Femur (tissue), 1 donor: ENCODE measurements around the gene TK2.
"Not testable (repeated sequence)": the region's sequence is repeated elsewhere in the genome, so short reads cannot be mapped to it uniquely, and the experiment has no call there.

Source experiments
- DNase-seq: peaks from one replicate; pipeline ENCODE4 v3.0.0-alpha.2; 2017

Gene TK2

DNA sequence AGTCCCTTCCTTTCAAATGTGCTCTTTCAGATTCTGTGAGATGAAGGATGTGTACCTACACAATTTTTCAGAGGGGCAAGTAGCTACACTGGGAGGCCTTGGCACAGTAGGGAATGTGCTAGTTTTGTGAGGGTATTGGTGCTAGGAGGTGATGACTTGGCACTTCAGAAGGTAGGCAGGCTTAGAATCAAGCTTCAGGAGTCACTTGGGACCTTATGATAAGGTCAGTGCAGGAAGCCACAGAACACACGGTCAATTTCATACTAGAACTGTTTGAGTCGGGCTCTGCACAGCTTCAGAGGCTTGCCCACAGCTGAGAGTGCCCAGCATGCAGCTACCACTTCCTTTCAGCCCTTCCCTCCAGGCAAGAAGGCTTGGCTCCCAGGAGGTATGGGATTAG is 22.4 kb upstream of the TK2 start:
- no peak for DNase-seq

DNA sequence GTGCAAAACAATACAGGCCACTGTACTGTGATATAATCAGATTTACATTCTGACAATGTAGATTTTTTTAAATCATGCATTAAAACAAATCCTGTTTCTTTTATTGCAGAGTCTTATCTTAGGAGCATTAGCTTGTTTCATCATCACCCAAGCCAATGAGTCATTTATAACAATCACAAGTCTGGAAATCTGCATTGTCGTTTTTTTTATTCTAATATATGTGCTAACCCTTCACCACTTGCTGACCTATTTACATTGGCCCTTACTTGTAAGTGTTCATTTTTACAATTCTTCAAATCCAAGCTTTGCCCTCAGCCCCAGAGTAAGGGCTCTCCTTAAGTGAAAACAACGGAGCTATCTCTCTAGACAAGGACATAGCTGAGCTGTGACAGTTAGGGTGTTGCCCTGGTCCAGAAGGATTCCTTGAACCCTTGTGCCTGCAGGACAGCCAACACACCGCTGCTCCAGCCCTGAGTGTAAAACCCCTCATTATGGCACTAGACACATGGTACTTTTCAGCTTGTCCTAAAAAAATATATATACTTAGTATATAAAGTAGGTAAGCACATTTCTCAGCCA is 20.0 kb upstream of the TK2 start:
- no peak for DNase-seq

DNA sequence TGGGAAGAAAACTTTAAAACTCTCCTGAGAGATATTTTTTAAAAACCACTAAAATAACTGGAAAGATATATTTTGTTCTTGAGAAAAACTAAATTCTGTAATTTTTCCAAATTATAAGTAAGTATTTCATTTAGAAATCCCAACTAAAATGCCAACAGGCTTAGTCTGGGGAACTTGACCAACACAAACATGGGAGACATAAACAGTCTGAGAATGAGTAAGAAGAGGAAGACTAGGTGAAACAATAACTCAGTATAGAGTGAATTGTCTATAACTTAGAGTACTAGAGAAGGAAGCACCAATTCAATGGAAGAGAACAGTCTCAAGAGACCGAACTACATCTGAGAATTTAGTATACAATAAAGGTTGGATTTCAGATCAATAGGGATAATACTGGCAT is 19.2 kb upstream of the TK2 start:
- no peak for DNase-seq

DNA sequence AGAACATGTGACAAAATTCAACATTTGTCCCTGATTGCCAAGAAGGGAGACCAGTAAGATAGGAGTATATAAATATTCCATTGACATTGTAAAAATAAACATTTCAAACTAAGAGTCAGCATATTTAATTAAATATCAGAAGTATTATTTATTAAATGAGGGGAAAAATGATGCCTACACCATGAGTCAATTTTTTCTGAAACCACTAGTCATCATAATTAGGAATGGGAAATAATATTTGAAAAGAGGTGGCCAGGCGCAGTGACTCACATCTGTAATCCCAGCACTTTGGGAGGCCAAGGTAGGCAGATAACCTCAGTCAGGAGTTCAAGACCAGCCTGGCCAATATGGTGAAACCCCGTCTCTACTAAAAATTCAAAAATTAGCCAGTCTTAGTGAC is 18.4 kb upstream of the TK2 start:
- no peak for DNase-seq

DNA sequence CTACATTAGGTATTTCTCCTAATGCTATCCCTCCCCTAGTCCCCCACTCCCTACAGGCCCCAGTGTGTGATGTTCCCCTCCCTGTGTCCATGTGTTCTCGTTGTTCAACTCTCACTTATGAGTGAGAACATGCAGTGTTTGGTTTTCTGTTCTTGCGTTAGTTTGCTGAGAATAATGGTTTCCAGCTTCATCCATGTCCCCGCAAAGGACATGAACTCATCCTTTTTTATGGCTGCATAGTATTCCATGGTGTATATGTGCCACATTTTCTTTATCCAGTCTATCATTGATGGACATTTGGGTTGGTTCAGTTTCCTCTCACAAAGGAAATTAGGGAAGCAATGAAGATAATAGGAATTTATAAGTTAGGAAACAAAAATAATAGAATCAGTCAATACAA is 17.3 kb upstream of the TK2 start:
- DNase-seq = not testable (repeated sequence)

DNA sequence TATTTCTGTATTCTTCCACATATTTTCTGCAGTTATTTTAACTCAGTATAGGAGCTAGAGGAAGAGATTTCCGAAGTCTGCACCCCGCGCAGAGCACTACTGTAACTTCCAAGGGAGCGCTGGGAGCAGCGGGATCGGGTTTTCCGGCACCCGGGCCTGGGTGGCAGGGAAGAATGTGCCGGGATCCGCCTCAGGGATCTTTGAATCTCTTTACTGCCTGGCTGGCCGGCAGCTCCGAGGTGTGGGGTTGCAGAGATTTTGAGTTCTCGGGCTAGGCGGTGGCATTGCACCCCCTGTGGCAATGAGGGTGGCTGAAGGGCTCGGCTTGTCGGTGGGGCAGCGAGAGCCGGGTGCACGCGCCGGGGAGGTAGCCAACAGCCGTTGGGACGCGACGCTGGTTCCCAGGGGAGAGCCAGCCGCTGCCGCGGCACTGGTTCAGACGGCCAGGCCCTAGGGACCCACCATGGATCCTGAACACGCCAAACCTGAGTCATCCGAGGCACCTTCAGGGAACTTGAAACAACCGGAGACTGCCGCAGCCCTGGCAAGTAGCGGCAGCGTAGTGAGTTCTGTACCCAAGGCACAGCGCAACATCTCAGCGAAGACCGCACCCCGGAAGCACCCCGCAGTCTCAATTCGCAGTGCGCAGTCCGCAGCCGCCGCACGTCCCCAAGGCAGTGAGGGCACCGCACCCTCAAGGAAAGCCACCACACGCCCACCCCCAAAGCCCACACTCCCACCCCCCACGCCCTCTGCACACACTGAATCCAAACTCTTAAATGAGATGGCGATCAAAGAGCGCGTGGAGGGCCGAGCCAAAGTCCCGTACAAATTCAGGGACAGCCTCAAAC is 16.4 kb upstream of the TK2 start, which contains the start of gene CMTM1:
TSS of gene CMTM1 (plus strand) at position 389 of the 851 bp plus-strand sequence. CDS start at position 464, 75 bp downstream.
- DNase-seq = no peak

DNA sequence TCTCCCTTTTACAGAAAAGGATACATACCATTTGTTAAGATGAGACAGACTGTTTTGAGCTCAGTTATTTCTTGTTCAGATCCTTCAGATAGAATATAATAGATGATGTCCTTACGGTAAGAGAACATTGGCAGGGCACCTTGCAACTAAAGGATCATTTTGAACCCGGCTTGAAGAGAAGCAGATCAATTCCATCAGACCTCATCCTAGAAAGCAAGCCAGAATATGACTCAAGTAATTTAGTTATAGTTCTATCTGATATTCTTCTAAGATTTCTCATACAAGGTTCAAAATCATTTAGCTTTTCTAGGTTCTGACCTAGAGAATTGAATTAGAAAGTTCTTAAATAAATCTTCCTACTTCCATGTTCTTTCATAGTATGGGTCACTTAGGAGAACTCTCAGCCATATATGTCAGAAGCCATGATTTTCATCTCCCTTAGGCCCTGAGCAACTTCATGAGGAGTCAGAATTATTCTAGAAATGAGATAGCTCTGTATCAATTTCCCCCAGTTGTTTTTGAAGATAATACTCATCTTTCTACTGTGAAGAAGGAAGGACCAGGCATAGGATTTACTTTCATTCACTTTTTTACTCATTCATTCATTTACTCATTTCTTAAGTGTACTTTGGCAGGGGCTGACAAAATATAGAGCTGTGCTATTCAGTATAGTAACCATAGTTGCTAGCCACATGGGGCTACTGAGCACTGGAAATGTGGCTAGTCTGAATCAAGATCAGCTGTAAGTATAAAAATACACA is 13.8 kb upstream of the TK2 start:
- no peak for DNase-seq

DNA sequence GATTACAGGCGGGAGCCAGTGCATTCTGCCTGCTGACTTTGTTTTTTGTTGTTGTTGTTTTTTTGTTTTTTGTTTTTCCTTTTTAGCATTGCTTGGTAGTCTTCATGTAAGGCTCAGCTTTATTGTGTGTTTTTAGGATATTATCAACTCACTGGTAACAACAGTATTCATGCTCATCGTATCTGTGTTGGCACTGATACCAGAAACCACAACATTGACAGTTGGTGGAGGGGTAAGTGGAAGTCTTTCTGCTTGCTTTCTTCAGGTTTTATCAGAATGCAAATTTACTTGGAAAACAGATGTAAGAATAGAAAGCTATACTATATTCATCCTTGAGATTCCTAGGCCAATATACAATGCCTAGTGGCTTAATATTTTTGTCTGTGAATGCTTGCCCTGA is 13.1 kb upstream of the TK2 start:
- no peak for DNase-seq

DNA sequence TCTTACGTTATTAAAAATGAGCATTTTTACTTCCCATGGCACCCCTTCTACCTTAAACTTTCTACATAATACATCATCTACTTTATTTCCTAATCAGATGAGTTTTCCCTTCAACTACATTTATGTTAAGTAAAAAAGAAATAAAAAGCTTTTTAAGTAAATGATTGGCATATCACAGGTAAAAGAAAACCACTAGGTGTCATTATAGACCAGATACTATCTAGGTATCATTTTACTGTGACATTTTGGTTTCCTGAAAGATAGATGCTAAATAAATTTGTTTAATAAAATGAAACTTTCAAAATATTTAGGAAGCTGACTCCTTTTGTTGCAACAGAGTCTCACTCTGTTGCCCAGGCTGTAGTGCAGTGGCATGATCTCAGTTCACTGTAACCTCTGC is 12.5 kb upstream of the TK2 start:
- DNase-seq = no peak

DNA sequence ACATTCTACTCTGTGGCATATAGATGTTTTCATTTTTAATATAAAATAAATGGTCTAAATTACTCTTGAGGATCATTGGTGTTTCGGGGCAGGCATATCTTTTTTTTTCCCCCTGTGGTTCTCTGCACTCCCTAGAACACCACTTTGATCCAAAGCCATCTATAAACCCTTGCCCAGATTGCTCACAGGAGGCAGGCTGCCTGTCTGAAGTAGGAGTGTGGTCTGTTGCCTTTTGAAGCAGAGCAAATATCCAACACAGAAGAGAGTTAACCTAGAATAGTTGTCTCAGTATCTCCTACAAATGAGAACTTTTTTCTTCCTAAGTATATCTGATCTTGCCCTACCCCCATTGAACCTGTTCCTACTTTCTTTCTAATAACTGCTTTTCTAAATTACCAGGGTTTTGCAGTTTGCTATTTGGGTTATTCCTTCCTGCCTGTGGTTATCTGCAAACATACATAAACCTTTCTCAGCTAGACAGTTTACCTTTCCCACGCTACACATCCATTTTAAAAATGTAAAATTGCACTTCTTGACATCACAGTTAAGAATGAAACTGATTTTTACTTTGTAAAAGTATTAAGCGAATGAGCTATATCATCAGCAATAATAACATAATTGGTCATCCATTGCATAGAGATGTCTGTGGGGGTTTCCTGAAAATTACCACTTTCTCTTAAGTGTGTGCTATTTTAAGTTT is 11.6 kb upstream of the TK2 start:
- DNase-seq = no peak

DNA sequence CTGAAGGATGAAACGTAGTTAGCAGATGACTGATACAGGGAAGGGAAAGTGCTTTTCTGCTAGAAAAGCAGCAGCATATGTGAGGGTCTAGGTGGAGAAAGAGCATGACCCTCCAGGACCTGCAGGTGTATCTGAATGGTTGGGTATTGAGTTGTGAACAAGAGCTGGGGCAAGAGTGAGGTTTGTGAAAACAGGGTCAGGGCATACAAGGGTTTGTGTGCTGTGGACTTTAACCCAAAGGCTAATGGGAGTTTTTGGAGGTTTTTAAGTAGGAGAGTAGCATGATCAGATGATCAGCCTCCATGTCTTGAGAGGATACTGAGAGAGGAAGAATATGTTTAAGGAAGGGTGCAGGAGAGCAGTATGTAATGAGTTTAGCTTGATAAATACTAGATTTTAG is 10.2 kb upstream of the TK2 start:
- DNase-seq = no peak

DNA sequence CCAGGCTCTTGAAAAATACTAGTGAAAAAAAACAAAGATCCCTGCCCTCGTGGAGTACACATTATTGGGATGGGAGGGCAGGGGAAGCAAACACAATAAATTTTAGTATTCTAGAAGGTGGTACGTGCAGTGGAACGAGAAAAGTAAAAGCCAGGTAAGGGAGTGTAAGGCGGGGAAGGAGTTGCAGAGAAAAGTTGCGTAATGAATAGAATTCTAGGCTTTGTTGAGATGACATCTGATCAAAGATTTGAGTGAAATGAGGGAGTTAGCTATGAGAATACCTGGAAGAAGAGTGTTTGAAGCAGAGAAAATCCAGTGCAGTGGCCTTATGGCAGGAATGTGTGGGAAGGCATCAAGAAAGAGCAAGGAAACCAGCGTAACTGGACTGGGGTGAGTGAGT is 4.6 kb upstream of the TK2 start:
- no peak for DNase-seq

DNA sequence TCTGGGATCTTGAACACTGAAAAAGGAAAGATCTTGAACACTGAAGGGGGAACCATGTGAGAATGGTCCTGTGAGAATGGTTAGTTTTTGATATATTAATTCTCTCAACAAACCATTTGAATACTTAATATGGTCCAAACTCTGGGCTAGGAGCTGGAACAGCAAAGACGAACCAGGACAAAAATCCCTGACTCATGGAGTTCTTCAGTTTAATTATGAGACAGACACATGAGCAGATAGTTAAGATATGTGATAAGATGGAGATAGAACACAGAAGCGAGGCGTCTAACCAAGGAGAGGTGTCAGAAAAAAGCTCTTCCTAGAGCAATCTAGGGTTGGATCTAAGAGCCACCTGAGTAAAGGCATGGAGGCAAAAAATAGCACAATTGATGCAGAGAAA is 4.1 kb upstream of the TK2 start:
- no peak for DNase-seq

DNA sequence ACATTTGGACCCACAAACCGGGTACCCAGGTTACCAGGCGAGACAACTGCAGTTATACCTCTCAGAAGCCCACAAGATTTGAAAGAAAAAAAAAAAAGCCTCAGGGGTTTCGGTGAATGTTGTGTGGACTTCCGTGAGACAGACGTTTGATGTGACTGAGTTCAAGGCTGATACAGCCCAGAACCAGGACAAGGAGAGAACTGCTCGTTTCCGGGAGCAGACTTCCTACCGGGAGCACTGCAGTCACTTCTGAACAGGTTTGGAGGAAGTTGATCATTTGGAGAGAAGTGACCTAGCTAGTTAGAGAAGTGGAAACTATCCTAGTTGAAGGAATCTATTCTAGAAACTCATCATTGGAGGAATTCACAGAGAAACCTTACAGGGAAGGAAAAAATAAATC is 3.3 kb upstream of the TK2 start:
- DNase-seq = no peak

DNA sequence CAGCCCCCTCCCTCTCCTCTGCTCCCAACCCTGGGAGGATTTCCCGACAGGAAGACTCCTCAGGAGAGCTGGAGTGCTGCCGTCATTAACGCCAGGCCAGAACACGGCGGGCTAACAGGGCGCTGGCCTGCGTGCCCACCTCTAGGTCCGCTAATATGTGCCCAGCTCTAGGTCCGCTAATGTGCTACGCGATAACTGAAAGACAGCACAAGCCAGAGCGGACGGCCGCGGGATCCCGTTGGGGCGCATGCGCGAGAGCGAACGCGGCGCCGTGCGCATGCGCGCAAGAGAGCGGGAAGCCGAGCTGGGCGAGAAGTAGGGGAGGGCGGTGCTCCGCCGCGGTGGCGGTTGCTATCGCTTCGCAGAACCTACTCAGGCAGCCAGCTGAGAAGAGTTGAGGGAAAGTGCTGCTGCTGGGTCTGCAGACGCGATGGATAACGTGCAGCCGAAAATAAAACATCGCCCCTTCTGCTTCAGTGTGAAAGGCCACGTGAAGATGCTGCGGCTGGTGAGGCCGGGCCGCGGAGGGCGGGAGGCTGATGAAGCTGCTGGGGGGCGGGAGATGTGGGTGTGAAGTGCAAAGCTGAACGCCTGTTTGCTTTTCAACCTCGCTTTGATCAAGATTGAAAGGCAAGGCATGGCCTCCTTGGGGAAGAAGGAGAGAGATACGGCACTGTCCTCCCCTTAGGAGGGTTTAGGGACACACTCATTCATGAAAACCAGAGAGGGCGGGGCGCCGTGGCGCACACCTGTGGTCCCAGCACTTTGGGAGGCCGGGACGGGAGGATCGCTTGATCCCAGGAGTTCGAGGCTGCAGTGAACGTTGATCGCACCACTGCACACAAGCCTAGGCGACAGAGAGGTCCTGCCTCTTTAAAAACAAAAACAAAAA is 2.6 kb upstream of the TK2 start, which contains the start of gene CKLF:
TSS of gene CKLF (plus strand) at position 291 of the 892 bp plus-strand sequence. CDS start at position 431, 140 bp downstream.
- DNase-seq = peak; percentile 94

DNA sequence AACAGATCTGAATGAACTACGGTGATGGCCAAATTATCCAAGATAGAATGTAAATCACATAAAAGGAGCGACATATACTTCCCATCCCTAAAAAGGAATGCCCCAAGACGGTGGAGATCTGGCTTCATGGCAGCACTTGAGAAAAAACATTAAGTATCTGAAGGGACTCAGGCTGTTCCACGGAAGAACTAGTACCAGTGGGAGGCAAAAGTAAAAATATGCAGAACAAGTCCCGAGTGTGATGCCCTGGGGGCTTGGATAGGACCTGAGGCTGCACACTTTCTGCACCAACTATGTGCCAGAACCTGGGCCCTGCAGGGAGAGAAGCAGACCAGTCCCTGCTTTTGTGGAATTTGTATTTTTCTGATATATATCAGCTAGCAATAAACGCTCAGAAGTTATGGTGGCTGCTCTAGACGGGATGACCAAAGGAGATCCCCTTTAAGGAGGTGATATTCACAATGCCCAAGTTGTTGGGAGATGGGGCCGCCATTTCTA is 1.9 kb upstream of the TK2 start:
- no peak for DNase-seq

DNA sequence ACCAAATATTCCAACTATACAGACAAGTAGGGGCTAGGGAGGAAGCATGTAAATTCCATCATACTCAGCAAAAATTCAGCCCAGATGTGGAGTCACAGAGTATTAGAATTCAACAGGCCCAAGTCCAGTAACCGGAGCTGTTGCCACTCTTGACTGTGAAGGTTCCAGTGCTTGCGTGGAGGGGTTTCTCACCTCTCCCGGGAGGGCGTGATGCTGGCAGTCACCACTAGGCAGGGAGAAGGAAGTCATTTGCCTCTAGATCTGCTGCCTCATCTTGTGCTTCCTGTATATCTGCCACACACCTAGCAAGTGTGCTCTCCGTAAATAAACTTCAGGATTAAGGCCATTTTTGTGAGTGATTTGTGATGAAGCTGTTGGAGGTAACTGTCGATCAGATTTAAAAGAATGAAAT is 1.4 kb upstream of the TK2 start:
- DNase-seq = peak; percentile 53

DNA sequence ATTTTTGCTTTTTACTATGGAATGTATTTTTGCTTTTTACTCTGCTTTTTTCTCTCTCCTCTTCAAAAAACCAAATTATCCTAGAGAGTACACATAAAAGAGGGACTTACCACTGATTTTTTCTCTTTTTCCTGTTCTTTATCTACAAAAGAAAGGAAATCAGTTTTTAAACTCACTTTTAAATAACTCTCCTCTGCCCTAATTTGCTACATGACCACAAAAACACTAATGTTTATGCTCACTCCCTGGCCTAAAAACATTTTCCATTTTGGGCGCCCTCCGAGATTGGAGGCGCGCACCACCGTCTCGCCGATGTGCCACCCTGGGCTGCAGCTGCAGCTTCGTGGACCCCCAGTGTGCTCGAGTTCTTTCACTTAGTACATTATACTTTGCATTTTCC is 1.1 kb downstream of the TK2 start:
- DNase-seq = no peak

DNA sequence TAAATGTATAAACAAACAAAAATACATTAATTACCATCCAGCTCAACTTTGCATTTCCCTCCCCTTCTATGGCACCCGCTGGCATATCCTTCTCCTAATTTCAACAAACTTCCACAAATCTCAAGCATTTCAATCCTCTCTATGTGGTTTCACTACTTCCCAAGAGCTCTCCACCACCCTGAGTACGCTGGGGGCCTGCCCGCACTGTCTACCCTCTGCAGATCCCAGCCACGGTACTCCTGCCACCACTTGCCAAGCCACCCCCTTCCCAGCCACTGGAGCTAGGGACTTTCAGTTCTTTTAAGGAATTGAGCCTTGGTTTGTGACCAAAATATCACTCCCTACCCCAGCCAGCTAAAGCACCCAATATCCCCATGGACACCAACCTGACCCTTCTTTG is 1.9 kb downstream of the TK2 start:
- no peak for DNase-seq

DNA sequence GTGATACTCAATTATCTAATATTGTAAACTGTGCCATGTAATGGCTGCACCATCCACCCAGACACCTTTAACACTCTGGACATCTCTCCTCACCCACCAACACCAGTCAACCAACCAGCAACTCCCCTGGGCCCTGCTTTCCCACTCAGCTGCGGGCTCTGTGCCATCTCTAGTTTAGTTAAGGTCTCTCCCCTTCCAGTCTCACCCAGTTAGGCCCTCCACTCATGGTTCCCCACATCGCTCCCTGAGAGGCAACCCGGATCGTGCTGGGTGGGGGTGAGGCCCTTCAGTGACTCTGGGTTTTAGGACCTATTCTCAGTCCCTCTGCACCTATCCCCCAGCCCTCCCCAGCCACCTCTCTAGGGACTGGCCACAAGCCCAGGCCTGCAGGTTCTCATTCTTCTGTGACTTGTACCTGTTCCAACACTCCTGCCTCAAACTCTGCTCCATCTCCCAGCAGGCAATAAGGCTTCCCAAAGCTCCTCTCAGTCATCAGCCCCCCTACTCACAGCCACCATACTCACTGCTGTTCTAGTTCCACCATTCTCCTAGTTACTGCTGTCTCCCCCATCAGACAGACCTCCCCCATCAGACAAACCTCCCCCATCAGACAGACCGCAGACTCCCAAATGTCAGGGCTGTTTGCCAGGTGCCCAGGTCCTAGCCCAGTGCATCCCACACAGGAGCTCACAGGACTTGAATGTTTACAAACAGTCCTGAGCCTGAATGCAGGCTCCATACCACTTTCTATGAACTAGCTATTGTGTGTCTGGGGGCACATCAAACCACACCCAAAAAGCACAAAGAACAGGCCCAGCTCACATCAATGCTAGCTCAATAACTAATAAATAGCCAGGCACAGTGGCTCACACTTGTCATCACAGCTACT is 2.6 kb downstream of the TK2 start:
- DNase-seq = no peak
